SK-N-SH (cell line): ENCODE measurements around the gene HRK. TPM values are rescaled to one million over a fixed set of nuclear protein-coding genes. Genes with fewer than 3 reads are reported as not detected.

Experiments used
- CTCF ChIA-PET: fragments of 300-600, 350-600 bp; formaldehyde crosslinking; extraction: SDS; loops from one replicate; lab custom pipeline; 2021; lab: Yijun Ruan, JAX
- POLR2A ChIA-PET: fragments of 350-600 bp; sonication (Branson Sonifier 250); formaldehyde crosslinking; extraction: SDS; loops from one replicate; lab custom pipeline; 2020; ENCODE audit warnings: antibody characterized with exemption, inconsistent platforms; lab: Yijun Ruan, JAX
- DNase-seq: peaks from one replicate; pipeline ENCODE4 v3.0.0; 2012
- H2AFZ ChIP-seq: fragments of 200-600 bp; sonication (generic); 2 replicates; pipeline ENCODE4 v1.8.1; 2016; ENCODE audit warnings: antibody characterized with exemption, mild to moderate bottlenecking, low read depth
- H3F3A ChIP-seq: fragments of 200-600 bp; sonication (generic); replicated peaks from 2 replicates; pipeline ENCODE3; 2016; ENCODE audit warnings: antibody characterized with exemption, mild to moderate bottlenecking; ENCODE audit not compliant: insufficient read depth
- H3K27ac ChIP-seq, 2 experiments: fragments of 200-500 bp in 1 of 2; fragments of 200-600 bp in 1 of 2; sonication (Bioruptor generic) in 1 of 2; sonication (generic), shearing (Covaris generic) in 1 of 2; 2 replicates each; pipeline versions ENCODE4 v1.5.1 to v1.6.1; 2014 to 2016; ENCODE audit warnings: low read depth in 2 of 2, inconsistent platforms in 1 of 2, low read length in 1 of 2, mild to moderate bottlenecking in 1 of 2, mixed read lengths in 1 of 2
- H3K27me3 ChIP-seq: fragments of 200-600 bp; sonication (generic), shearing (Covaris generic); 2 replicates; pipeline ENCODE4 v1.6.1; 2016; ENCODE audit warnings: mixed run types; ENCODE audit not compliant: insufficient read depth
- H3K36me3 ChIP-seq, 2 experiments: fragments of 200-500 bp in 1 of 2; fragments of 200-600 bp in 1 of 2; sonication (Bioruptor generic) in 1 of 2; sonication (generic) in 1 of 2; replicated peaks in 1 of 2; 2 replicates each; pipeline versions ENCODE3 to v1.5.1; 2014 to 2016; ENCODE audit warnings: low read length in 1 of 2, mild to moderate bottlenecking in 1 of 2; ENCODE audit not compliant: insufficient read depth in 2 of 2, control insufficient read depth in 1 of 2
- H3K4me1 ChIP-seq, 2 experiments: fragments of 200-500 bp in 1 of 2; fragments of 200-600 bp in 1 of 2; sonication (Bioruptor generic) in 1 of 2; sonication (generic), shearing (Covaris generic) in 1 of 2; 2 replicates each; pipeline versions ENCODE4 v1.5.1 to v1.6.1; 2014 to 2016; ENCODE audit warnings: low read depth in 1 of 2, low read length in 1 of 2, mixed run types in 1 of 2; ENCODE audit not compliant: insufficient read depth in 2 of 2, control insufficient read depth in 1 of 2
- H3K4me2 ChIP-seq: fragments of 200-600 bp; sonication (generic), shearing (Covaris generic); 2 replicates; pipeline ENCODE4 v1.6.1; 2017; ENCODE audit warnings: mixed run types
- H3K4me3 ChIP-seq, 2 experiments: fragments of 200-500 bp in 1 of 2; fragments of 200-600 bp in 1 of 2; sonication (Bioruptor generic) in 1 of 2; sonication (generic), shearing (Covaris generic) in 1 of 2; 2 replicates each; pipeline versions ENCODE4 v1.5.1 to v1.8.1; 2014 to 2016; ENCODE audit warnings: low read depth in 2 of 2, inconsistent platforms in 1 of 2, low read length in 1 of 2, mild to moderate bottlenecking in 1 of 2, mixed read lengths in 1 of 2, moderate library complexity in 1 of 2
- H3K79me2 ChIP-seq: fragments of 200-600 bp; sonication (generic); 2 replicates; pipeline ENCODE4 v1.8.1; 2017; ENCODE audit warnings: mild to moderate bottlenecking; ENCODE audit not compliant: insufficient read depth
- H3K9ac ChIP-seq: fragments of 200-600 bp; sonication (generic); 2 replicates; pipeline ENCODE4 v1.6.1; 2017; ENCODE audit warnings: mixed run types
- H3K9me2 ChIP-seq: fragments of 200-600 bp; sonication (generic); 2 replicates; pipeline ENCODE4 v1.6.1; 2017; ENCODE audit warnings: mixed run types
- H3K9me3 ChIP-seq: fragments of 200-600 bp; sonication (generic); 2 replicates; pipeline ENCODE4 v1.6.1; 2017; ENCODE audit warnings: mixed run types, mild to moderate bottlenecking, moderate library complexity
- H4K20me1 ChIP-seq: fragments of 200-600 bp; sonication (generic); 2 replicates; pipeline ENCODE4 v1.6.1; 2017; ENCODE audit warnings: mild to moderate bottlenecking, mixed run types; ENCODE audit not compliant: insufficient read depth
- CHD2 ChIP-seq: fragments of 150-350 bp; IDR thresholded peaks from 2 replicates; pipeline ENCODE4 v1.6.1; 2018; ENCODE audit warnings: low read length; ENCODE audit not compliant: partially characterized antibody
- EP300 ChIP-seq, 2 experiments: IDR thresholded peaks; 2 replicates each; pipeline versions ENCODE4 v1.4.0 to v1.6.1; 2012; ENCODE audit warnings: borderline replicate concordance in 1 of 2, low read depth in 1 of 2, low read length in 1 of 2
- EZH2phosphoT487 ChIP-seq: fragments of 200-600 bp; sonication (generic); IDR thresholded peaks from 2 replicates; pipeline ENCODE4 v1.6.1; 2017; ENCODE audit warnings: low read depth, mixed run types, mild to moderate bottlenecking, antibody characterized with exemption, moderate library complexity, borderline replicate concordance
- FOXM1 ChIP-seq: IDR thresholded peaks from 2 replicates; pipeline ENCODE4 v1.4.0; 2012; ENCODE audit warnings: low read depth, mild to moderate bottlenecking
- MAX ChIP-seq: IDR thresholded peaks from 2 replicates; pipeline ENCODE4 v1.4.0; 2012; ENCODE audit warnings: low read depth
- MEF2A ChIP-seq: IDR thresholded peaks from 2 replicates; pipeline ENCODE4 v1.4.0; 2012; ENCODE audit warnings: low read depth, borderline replicate concordance
- MXI1 ChIP-seq: IDR thresholded peaks from 2 replicates; pipeline ENCODE4 v1.6.1; 2012; ENCODE audit warnings: mild to moderate bottlenecking, low read depth, low read length, improper control_type of control experiment
- NRF1 ChIP-seq: IDR thresholded peaks from 2 replicates; pipeline ENCODE4 v1.6.1; 2012; ENCODE audit warnings: low read depth, mild to moderate bottlenecking, low read length
- POLR2AphosphoS5 ChIP-seq: IDR thresholded peaks from 2 replicates; pipeline ENCODE4 v1.6.1; 2012; ENCODE audit warnings: low read depth, low read length
- RCOR1 ChIP-seq: fragments of 150-350 bp; IDR thresholded peaks from 2 replicates; pipeline ENCODE4 v1.6.1; 2017; ENCODE audit warnings: antibody characterized with exemption, low read length
- REST ChIP-seq: IDR thresholded peaks from 2 replicates; pipeline ENCODE4 v1.6.1; 2012; ENCODE audit warnings: mild to moderate bottlenecking, low read depth, low read length, moderate library complexity
- SIN3A ChIP-seq: IDR thresholded peaks from 2 replicates; pipeline ENCODE4 v1.6.1; 2012; ENCODE audit warnings: low read depth, mild to moderate bottlenecking, low read length, moderate library complexity, borderline replicate concordance
- ZBTB33 ChIP-seq: IDR thresholded peaks from 2 replicates; pipeline ENCODE4 v1.4.0; 2012; ENCODE audit warnings: low read depth, borderline replicate concordance
- WGBS: methylation state at CpG from one replicate; pipeline ENCODE4 v1.1.6; 2017; ENCODE audit warnings: low lambda C conversion rate; 5-methylcytosine and 5-hydroxymethylcytosine counted together
- polyA plus RNA-seq, 3 experiments: library from polyadenylated mRNA; depleted of rRNA; stranded (reverse); fragments of >200 nt; gene quantifications; 2 replicates each; pipeline ENCODE4 v1.2.3, GENCODE V29; 2012
- TF ChIP-seq, protein P1 (sequence below): IDR thresholded peaks from 2 replicates; pipeline ENCODE4; 2012
- TF ChIP-seq, protein P2 (sequence below): fragments of 200-600 bp; sonication (generic); IDR thresholded peaks from 2 replicates; pipeline ENCODE4 v1.6.1; 2017; ENCODE audit warnings: antibody characterized with exemption, mild to moderate bottlenecking, moderate library complexity

Gene HRK
- polyA plus RNA-seq, 1 of the 3 experiments (the other 2 are of a cell fraction), result 0.02 TPM

- Histone ChIP-seq H3K9ac (no peak overlapping the region), H3F3A (peaks cover 5% of the 10 kb centered on the region), H3K9me2 (no peaks in the 10 kb centered on the region), H3K27ac (no peak overlapping the region), H3K36me3 (peaks cover 19 to 31% of the 10 kb centered on the region in 2 experiments), H2AFZ (no peak overlapping the region), H4K20me1 (peaks cover 62% of the 10 kb centered on the region), H3K9me3 (no peaks in the 10 kb centered on the region), H3K4me1 (peaks cover 0 to 16% of the 10 kb centered on the region in 2 experiments; a peak in 1 of 4 replicates), H3K79me2 (peaks cover 91% of the 10 kb centered on the region), H3K27me3 (no peaks in the 10 kb centered on the region), H3K4me3 (no peak overlapping the region)
- ChIA-PET CTCF (no interaction called here), POLR2A (no interaction called here)
- 92% methylated on average over 8 of the region's 8 CpGs for WGBS
- no peak for DNase-seq
- TF ChIP-seq POLR2AphosphoS5, result no peak
- TF ChIP-seq RCOR1, result no peak
- TF ChIP-seq MEF2A, result no peak
- TF ChIP-seq SIN3A, result no peak
- no peak for TF ChIP-seq EZH2phosphoT487
- TF ChIP-seq MAX, result no peak
- no peak for TF ChIP-seq FOXM1
- no peak for TF ChIP-seq REST
- TF ChIP-seq, protein P1, sequence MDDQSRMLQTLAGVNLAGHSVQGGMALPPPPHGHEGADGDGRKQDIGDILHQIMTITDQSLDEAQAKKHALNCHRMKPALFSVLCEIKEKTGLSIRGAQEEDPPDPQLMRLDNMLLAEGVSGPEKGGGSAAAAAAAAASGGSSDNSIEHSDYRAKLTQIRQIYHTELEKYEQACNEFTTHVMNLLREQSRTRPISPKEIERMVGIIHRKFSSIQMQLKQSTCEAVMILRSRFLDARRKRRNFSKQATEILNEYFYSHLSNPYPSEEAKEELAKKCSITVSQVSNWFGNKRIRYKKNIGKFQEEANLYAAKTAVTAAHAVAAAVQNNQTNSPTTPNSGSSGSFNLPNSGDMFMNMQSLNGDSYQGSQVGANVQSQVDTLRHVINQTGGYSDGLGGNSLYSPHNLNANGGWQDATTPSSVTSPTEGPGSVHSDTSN, result no peak
- TF ChIP-seq, protein P2, sequence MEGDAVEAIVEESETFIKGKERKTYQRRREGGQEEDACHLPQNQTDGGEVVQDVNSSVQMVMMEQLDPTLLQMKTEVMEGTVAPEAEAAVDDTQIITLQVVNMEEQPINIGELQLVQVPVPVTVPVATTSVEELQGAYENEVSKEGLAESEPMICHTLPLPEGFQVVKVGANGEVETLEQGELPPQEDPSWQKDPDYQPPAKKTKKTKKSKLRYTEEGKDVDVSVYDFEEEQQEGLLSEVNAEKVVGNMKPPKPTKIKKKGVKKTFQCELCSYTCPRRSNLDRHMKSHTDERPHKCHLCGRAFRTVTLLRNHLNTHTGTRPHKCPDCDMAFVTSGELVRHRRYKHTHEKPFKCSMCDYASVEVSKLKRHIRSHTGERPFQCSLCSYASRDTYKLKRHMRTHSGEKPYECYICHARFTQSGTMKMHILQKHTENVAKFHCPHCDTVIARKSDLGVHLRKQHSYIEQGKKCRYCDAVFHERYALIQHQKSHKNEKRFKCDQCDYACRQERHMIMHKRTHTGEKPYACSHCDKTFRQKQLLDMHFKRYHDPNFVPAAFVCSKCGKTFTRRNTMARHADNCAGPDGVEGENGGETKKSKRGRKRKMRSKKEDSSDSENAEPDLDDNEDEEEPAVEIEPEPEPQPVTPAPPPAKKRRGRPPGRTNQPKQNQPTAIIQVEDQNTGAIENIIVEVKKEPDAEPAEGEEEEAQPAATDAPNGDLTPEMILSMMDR, result no peak
- no peak for TF ChIP-seq MXI1
- TF ChIP-seq ZBTB33, result no peak
- TF ChIP-seq EP300 (IDR thresholded peaks at IDR 0.05; ENCODE audit: borderline replicate concordance in 1 of 2, low read depth in 1 of 2, low read length in 1 of 2), result no peak
- no peak for TF ChIP-seq CHD2
- no peak for TF ChIP-seq NRF1
- TF ChIP-seq, all 33 proteins: peak for 0
- H3K4me2 ChIP-seq, result no peak overlapping the region
These were observed 45.3 kb upstream of the HRK start for GRCh38 chr12:116926283-116927243.
